Stimulated activated CD4-positive, alpha-beta T cell treated with anti-CD3 and anti-CD28 coated beads, Interleukin-1b, Interleukin-23, amount 100 ng/mL, for 48 hours (primary cell): ENCODE measurements around the gene ZNRD2.
"Not testable (repeated sequence)": the region's sequence is repeated elsewhere in the genome, so short reads cannot be mapped to it uniquely, and the experiment has no call there.

Experiments used
- DNase-seq: peaks from one replicate; pipeline ENCODE4 v3.0.0-alpha.2; 2020

The ZNRD2 gene, protein sequence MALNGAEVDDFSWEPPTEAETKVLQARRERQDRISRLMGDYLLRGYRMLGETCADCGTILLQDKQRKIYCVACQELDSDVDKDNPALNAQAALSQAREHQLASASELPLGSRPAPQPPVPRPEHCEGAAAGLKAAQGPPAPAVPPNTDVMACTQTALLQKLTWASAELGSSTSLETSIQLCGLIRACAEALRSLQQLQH

DNA sequence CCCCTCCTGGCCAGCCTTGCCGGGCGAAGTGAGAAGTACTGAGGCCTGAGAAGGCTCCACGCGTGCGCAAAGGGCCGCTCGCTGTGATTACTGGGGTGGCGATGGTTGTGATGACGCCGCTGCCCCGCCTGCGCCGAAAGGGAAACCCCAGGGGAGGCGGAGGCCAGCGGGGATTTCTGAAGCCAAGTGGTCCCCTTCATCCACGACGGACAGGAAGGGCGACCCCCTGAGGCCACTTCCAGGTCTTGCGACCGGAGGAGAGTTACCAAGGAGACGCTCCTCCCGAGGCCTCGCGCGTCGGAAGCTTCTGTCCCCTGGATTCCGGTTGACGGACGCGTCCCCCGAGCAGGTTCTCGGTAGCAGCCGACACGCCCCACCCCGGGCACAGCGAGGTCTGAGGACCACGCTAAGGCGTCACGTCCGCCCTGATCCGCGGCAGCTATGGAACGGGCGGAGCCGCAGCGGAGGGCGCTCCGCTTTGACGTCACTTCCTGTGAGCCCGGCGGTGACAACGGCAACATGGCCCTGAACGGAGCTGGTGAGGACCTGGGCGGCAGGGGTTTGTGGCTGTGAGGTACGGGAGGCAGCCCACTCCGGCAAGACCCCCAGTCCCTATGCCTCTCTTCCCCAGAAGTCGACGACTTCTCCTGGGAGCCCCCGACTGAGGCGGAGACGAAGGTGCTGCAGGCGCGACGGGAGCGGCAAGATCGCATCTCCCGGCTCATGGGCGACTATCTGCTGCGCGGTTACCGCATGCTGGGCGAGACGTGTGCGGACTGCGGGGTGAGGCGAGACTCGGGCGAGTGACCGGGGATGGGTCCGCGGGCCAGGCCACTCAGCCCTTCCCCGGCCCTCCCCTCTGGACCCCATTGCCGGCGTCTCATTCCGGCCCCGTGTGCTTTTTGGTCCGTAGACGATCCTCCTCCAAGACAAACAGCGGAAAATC lies at the start of gene ZNRD2:
Gene ZNRD2 (plus strand): TSS at position 505 of the 946 bp plus-strand sequence. CDS start 15 bp downstream, at position 520.
- DNase-seq, result peak; percentile 100

DNA sequence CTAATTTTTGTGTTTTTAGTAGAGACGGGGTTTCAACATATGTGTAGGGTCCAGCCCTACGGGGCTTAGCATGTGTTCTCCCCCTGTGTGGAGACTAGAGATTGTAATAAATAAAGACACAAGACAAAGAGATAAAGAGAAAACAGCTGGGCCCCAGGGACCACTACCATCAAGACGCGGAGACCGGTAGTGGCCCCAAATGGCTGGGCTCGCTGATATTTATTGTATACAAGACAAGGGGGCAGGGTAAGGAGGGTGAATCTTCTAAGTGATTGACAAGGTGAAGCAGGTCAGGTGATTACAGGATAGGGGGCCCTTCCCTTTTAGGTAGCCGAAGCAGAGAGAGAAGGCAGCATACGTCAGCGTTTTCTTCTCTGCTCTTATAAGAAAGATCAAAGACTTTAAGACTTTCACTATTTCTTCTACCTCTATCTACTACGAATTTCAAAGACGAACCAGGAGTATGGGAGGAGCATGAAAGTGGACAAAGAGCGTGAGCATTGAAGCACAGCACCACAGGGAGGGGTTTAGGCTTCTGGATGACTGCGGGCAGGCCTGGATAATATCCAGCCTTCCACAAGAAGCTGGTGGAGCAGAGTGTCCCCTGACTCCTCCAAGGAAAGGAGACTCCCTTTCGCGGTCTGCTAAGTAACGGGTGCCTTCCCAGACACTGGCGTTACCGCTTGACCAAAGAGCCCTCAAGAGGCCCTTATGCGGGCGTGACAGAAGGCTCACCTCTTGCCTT lies 48.3 kb upstream of the ZNRD2 start:
- DNase-seq, result not testable (repeated sequence)

DNA sequence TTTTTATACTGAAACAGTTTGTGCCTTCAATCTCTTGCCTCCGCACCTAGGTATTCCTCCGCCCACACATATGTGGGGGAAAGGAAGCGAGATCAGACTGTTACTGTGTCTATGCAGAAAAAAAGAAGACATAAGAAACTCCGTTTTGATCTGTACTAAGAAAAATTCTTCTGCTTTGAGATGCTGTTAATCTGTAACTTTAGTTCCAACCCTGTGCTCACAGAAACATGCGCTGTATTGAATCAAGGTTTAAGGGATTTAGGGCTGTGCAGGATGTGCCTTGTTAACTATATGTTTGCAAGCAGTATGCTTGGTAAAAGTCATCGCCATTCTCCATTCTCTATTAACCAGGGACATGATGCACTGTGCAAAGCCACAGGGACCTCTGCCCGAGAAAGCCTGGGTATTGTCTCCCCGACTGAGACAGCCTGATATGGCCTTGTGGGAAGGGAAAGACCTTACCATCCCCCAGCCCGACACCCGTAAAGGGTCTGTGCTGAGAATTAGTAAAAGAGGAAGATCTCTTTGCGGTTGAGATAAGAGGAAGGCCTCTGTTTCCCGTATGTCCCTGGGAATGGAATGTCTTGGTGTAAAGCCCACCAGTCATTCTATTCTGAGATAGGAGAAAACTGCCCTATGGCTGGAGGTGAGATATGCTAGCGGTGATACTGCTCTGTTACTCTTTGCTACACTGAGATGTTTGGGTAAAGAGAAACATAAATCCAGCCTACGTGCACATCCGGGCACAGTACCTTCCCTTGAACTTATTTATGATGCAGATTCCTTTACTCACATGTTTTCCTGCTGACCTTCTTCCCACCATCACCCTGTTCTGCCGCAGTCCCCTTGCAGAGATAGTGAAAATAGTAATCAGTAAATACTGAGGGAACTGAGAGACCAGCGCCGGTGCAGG lies 47.3 kb upstream of the ZNRD2 start:
- DNase-seq, result not testable (repeated sequence)

DNA sequence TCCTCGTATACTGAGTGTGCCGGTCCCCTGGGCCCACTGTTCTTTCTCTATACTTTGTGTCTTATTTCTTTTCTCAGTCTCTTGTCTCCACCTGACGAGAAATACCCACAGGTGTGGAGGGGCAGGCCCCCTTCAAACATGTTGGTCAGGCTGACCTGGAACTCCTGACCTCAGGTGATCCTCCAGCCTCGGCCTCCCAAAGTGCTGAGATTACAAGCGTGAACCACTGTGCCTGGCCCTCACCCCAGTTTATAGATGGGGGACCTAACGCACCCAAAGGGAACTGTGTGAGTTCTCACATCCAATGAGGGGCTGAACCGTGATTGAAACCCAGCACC lies 46.7 kb upstream of the ZNRD2 start:
- DNase-seq, result not testable (repeated sequence)

DNA sequence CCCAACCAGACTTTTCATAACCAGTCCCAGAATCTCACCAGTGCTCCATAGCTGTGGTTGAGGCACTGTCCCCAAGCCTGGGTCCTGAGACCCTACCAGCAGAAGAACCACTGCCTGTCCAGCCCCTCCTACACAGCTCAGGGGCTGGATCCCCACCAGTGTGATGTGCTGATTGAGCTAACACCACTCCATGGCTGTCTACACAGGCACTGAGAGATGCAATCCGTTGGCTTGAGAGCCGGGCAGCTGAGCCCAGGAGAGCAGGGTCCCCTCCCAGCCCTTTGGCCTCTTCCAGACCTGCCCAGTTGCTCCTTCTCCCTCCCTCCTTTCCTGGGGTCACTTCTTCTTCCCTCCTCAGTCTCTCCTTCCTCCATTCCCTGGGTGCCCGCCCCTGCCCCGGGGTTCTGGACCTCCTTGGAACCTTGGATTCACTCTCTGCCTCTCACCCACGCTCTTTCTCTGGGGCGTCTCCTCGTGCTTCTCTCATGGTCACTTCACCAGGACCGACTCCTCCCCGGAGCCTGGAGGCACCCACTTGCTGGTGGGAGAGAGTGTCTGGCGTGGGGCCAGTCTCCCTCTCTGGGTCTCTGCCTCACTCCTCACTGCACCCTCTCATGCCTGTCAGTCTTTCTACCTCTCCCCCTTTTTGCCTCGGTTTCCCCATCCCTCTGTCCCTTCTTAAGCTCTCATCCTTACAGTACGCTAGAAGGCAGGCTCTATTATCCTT lies 46.1 kb upstream of the ZNRD2 start:
- DNase-seq, result no peak

DNA sequence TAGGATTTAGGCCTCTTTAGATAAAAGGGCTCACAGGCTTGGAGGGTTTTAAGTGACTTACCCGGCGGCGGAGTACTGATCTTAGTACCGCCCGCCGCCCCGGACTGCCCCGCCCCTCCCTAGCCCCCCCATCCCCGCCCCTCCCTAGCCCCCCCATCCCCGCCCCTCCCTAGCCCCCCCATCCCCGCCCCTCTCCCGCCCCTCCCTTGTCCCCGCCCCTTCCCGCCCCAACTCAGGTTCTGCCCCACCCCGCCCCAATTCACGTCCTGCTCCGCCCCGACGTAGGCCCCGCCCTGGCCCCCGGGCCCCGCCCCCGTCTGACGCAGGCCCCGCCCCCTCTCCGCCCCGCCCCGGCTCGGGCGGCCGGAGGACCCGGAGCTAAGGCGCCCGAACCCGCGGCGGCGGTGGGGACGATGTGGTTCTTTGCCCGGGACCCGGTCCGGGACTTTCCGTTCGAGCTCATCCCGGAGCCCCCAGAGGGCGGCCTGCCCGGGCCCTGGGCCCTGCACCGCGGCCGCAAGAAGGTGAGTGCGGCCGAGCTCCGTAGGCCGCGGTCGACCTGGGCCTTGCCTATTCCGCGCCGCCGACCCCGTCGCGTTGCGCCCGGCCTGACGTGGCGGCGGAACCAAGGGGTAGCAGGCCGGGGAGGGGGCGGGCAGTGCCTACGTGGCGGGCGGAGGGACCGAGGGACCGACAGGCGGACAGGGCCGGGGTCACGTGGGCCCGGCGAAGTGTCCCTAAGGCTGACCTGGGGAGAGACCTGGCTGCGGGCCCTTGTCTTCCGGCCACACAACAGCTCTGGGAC lies 45.3 kb upstream of the ZNRD2 start, which contains the start of gene SCYL1:
Gene SCYL1 (plus strand): TSS at position 343 of the 805 bp plus-strand sequence. CDS start 71 bp downstream, at position 414.
- peak; percentile 78 for DNase-seq

DNA sequence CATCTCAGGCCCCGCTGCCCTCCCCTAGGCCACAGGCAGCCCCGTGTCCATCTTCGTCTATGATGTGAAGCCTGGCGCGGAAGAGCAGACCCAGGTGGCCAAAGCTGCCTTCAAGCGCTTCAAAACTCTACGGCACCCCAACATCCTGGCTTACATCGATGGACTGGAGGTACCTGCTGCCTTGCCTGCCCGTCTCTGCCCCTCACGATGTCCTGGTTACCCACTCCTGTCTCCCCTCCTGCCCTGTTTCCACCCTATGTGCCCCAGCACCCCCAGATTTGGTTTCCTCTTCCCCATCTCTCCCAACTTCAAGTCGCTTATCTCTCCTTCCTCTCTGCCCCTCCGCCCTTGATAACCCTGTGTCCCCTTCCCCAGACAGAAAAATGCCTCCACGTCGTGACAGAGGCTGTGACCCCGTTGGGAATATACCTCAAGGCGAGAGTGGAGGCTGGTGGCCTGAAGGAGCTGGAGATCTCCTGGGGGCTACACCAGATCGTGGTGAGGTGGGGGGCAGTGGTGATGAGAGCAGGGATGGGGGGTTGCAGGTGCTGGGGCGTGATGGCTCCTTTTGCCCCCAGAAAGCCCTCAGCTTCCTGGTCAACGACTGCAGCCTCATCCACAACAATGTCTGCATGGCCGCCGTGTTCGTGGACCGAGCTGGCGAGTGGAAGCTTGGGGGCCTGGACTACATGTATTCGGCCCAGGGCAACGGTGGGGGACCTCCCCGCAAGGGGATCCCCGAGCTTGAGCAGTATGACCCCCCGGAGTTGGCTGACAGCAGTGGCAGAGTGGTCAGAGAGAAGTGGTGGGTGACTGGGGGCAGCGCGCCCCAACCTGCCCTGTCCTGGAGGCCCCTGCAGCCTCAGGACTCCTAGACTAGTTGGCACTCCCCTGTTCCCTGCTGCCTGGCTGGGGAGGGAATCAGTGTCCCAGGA lies 44.5 kb upstream of the ZNRD2 start:
- no peak for DNase-seq

DNA sequence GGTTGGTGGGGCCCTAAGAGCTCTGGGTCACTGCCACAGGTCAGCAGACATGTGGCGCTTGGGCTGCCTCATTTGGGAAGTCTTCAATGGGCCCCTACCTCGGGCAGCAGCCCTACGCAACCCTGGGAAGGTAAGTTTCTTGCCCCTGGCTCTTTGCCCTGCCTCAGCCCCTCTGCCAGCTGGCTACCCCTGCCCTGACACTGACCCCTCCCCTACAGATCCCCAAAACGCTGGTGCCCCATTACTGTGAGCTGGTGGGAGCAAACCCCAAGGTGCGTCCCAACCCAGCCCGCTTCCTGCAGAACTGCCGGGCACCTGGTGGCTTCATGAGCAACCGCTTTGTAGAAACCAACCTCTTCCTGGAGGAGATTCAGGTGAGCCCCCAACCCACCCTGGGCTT lies 43.5 kb upstream of the ZNRD2 start:
- DNase-seq, result no peak

DNA sequence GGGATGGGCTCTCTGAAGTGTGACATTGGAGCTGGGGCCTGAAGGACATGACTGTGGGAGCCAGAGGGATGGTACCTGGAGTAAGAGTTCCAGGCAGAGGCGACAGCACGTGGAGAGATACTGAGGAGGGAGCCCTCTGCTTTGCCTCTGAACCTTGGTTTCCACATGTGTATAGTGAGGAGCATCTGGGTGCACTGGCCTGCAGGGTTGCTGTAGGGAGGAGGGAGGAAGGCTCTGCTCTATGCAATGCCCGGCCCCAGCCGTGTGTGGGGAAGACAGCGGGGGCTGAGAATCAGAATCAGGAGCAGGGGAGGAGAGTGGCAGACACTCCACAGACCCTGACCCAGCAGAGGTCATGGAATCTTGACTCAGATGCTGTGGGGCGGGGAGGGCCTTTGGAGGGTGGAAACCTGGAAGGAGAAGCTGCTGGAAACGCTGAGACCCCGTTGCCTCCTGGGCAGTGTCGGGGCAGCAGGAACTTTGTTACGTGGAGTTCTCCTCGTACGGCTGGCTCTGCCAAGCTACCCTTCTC lies 41.4 kb upstream of the ZNRD2 start:
- DNase-seq, result no peak

DNA sequence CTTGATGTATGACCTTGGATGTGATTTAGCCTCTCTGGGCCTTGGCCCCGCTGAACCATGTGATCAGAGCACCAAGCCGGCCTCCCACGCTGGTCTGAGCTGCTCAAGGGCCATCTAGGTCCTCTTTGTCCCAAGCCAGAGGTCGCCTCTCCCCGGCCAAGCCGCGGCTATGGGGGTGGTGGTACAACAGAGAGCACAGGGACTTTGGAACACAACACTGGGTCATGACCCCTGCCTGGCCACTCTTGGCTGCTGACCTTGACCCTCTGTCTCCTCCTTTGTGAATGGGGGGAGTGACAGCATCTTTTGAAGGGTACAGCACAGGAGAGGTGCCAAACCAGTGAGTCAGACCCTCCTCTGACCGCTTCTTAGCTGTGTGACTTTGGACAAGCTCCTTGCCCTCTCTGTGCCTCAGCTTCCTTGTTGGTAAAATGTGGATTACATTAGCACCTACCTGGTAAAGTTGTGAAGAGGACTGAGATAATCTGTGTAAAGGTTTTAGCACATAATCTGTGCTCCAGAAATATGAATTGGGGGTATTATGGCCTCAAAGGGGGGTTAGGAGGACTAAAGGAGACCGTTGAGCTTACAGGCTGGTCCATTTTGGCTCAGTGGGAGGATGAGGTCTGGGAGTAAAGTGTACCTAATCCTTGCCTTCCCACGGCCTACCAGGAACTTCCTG lies 40.7 kb upstream of the ZNRD2 start:
- no peak for DNase-seq

DNA sequence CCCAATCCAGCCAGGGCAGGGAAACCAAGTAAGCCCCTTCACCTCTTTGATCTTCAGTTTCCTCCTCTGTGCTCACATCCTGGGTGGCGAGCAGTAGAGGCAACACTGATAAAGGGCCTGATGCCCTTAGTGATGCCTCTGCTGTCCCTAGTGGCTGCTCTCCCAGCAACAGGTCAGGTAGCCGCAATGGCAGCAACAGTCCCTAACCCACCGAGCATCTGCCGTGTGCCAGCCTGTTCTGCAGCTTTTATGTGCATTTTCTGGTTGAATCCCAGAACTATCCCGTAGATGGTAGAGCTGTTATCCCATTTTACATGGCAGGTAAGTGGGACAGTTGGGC lies 40.1 kb upstream of the ZNRD2 start:
- no peak for DNase-seq

DNA sequence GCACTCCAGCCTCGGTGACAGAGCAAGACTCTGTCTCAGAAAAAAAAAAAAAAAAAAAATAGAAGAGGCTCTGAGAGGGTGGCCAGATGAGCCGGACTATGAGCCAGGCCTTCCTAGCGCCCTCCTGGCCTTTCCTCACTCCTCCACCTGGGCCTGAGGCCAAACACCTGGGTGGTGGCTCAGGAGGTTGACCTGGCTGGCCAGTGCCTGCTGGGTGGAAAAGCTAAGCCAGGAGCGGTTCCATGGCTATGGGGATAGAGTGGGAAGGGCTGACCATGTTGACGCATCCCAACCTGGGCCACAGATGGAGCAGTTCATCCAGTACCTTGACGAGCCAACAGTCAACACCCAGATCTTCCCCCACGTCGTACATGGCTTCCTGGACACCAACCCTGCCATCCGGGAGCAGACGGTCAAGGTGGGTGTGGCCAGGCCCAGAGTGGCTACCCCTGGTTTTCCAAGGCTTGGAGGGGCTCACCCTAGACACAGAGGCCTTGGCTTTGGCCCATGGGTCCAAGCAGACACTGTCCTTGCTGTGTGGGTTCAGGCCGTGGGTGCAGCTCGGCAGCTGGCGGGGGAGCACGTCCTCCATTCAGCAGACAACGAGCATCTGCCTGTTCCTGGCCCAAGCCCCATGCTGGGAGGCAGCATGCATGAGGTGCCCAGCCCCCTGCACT lies 37.8 kb upstream of the ZNRD2 start:
- DNase-seq, result no peak

DNA sequence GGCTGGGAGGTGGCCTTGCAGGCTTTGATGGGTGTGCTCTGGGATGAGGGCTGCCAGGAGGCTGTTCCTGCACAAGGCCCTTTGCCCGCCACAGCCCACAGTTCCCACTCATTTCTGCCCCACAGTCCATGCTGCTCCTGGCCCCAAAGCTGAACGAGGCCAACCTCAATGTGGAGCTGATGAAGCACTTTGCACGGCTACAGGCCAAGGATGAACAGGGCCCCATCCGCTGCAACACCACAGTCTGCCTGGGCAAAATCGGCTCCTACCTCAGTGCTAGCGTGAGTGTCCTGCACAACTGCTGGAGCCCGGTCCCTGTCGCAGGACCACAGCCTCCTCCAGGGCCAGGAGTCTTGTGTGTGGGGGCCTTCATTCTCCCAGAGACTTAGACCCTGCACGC lies 35.2 kb upstream of the ZNRD2 start:
- no peak for DNase-seq

DNA sequence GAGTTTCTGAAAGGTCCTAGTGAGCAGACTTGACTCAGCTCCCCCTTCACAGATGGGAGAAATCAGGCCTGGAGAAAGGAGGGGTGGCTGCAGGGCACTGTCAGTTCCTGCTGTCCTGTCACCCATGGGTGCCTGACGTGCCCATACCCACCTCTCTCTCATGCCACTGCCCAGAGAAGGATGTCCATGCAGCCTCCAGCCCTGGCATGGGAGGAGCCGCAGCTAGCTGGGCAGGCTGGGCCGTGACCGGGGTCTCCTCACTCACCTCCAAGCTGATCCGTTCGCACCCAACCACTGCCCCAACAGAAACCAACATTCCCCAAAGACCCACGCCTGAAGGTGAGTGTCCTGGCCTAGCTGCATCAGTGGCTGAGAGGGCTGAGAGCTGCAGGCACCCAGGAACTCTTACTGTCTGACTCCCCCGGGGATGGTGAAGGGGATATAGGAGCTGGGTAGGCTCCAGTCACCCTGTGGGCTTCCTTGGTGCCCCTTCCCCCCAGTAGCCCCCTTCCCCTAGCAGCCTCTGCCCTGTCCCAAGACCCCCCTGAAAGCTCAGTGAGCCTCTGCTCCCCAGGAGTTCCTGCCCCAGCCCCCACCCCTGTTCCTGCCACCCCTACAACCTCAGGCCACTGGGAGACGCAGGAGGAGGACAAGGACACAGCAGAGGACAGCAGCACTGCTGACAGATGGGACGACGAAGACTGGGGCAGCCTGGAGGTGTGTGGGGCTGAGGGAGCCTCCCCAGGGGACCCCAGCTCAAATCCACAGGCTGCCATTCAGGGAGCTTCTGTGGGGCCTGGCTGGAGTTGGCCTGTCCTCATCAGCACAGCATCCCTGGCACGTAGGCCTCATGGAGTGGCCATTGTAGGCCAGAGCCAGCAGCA lies 33.6 kb upstream of the ZNRD2 start:
- no peak for DNase-seq

DNA sequence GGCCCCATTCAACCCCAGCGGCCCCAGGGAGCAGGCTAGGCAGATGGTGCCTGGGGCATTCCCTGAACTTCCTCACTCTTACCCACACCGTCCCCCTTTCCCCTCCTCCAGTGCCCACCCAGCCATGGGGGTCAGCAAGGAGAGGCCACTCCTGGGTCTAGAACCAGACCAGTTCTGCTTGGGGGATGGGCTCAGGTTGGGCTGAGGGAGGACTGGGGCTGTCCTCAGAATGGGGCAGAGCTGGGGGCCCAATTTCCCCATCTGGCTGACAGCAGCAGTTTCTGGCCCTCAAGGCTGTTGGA lies 33.0 kb upstream of the ZNRD2 start:
- DNase-seq, result no peak

DNA sequence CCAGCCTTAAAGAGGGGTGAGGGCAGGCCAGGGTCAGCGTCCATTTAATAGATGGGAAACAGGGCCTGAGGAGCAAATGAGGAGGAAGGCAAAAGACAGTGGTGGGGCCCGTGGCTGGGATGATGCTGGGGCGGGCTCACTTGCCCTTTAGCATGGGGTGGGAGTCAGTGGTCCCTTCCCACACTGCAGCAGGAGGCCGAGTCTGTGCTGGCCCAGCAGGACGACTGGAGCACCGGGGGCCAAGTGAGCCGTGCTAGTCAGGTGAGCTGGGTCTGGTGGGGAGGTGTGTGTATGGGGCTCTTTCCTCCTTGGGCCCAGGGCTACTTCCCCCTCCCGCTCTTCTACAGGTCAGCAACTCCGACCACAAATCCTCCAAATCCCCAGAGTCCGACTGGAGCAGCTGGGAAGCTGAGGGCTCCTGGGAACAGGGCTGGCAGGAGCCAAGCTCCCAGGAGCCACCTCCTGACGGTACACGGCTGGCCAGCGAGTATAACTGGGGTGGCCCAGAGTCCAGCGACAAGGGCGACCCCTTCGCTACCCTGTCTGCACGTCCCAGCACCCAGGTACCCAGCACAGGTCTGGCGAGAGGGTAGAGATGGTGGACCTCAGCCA lies 32.6 kb upstream of the ZNRD2 start:
- DNase-seq, result no peak
